ENCODE measurements around the gene HOXC6.

- TF ChIP-seq CTCF (conservative IDR thresholded peaks at IDR 0.05; ENCODE audit: low read depth, low read length): no peak
- TF ChIP-seq EZH2phosphoT487 (IDR thresholded peaks at IDR 0.05; ENCODE audit: borderline replicate concordance, low read length): no peak
These were observed 17.1 kb upstream of the HOXC6 start for GRCh38 chr12:54010972-54011664.

All from PC-3 (cell line).